Hematopoietic multipotent progenitor cell treated with erythropoietin and hydrocortisone succinate and interleukin-3 and kit ligand, for 15 days (in vitro differentiated cells): ENCODE results near the gene VWCE.
"Not testable (repeated sequence)": the region's sequence is repeated elsewhere in the genome, so short reads cannot be mapped to it uniquely, and the experiment has no call there.

ENCODE experiments used
- DNase-seq: peaks from one replicate; pipeline ENCODE4 v3.0.0-alpha.2; 2015; ENCODE audit warnings: low spot score

The VWCE gene

GRCh38 chr11:61254403-61255025 lies 40.6 kb downstream of the VWCE start:
- DNase-seq, result peak; percentile 86

GRCh38 chr11:61252332-61252731 lies 42.8 kb downstream of the VWCE start:
- DNase-seq, result not testable (repeated sequence)

- DNase-seq, result not testable (repeated sequence)
Measured at GRCh38 chr11:61250796-61251765, 44.0 kb downstream of the VWCE start.

- DNase-seq, result not testable (repeated sequence)
Measured at GRCh38 chr11:61249201-61249600, 45.9 kb downstream of the VWCE start.

- DNase-seq, result not testable (repeated sequence)
Measured at GRCh38 chr11:61248071-61248470, 47.0 kb downstream of the VWCE start.

- DNase-seq, result not testable (repeated sequence)
Measured at GRCh38 chr11:61245284-61245964, 49.7 kb downstream of the VWCE start.

- DNase-seq, result not testable (repeated sequence)
Measured at GRCh38 chr11:61241526-61241925, 53.6 kb downstream of the VWCE start.

- DNase-seq, result not testable (repeated sequence)
Measured at GRCh38 chr11:61240875-61241274, 54.2 kb downstream of the VWCE start, which contains the start of gene PGA5. PGA5 (plus strand) TSS chr11:61241175; CDS start chr11:61241227, 52 bp downstream.

- not testable (repeated sequence) for DNase-seq
Measured at GRCh38 chr11:61240288-61240687, 54.8 kb downstream of the VWCE start.

GRCh38 chr11:61237130-61237529 lies 58.0 kb downstream of the VWCE start:
- not testable (repeated sequence) for DNase-seq

GRCh38 chr11:61232548-61233145 lies 62.5 kb downstream of the VWCE start:
- DNase-seq, result not testable (repeated sequence)

- not testable (repeated sequence) for DNase-seq
Measured at GRCh38 chr11:61231585-61231984, 63.5 kb downstream of the VWCE start.

GRCh38 chr11:61231033-61231432 lies 64.1 kb downstream of the VWCE start:
- not testable (repeated sequence) for DNase-seq

- not testable (repeated sequence) for DNase-seq
Measured at GRCh38 chr11:61229458-61229857, 65.7 kb downstream of the VWCE start.

GRCh38 chr11:61226457-61227137 lies 68.5 kb downstream of the VWCE start:
- DNase-seq, result not testable (repeated sequence)

GRCh38 chr11:61222692-61223091 lies 72.4 kb downstream of the VWCE start:
- not testable (repeated sequence) for DNase-seq

- DNase-seq, result not testable (repeated sequence)
Measured at GRCh38 chr11:61222047-61222446, 73.1 kb downstream of the VWCE start, which contains the start of gene PGA4. PGA4 (plus strand) TSS chr11:61222347; CDS start chr11:61222401, 54 bp downstream.

- not testable (repeated sequence) for DNase-seq
Measured at GRCh38 chr11:61219016-61219415, 76.1 kb downstream of the VWCE start.

GRCh38 chr11:61218306-61218705 lies 76.8 kb downstream of the VWCE start:
- DNase-seq, result not testable (repeated sequence)

GRCh38 chr11:61213711-61214324 lies 81.3 kb downstream of the VWCE start:
- not testable (repeated sequence) for DNase-seq
